ENCODE measurements around the gene TERB1. TPM values are rescaled to one million over a fixed set of nuclear protein-coding genes. Genes with fewer than 3 reads are reported as not detected.

The TERB1 gene
- total RNA-seq, 4 donors from 2014 or later = 0.19 TPM; not detected in 3

GRCh38 chr16:66746048-66746447, 55.3 kb downstream of the TERB1 start:
- WGBS, 2 donors = 70 to 76% methylated on average over 3 of the region's 3 CpGs

DNA sequence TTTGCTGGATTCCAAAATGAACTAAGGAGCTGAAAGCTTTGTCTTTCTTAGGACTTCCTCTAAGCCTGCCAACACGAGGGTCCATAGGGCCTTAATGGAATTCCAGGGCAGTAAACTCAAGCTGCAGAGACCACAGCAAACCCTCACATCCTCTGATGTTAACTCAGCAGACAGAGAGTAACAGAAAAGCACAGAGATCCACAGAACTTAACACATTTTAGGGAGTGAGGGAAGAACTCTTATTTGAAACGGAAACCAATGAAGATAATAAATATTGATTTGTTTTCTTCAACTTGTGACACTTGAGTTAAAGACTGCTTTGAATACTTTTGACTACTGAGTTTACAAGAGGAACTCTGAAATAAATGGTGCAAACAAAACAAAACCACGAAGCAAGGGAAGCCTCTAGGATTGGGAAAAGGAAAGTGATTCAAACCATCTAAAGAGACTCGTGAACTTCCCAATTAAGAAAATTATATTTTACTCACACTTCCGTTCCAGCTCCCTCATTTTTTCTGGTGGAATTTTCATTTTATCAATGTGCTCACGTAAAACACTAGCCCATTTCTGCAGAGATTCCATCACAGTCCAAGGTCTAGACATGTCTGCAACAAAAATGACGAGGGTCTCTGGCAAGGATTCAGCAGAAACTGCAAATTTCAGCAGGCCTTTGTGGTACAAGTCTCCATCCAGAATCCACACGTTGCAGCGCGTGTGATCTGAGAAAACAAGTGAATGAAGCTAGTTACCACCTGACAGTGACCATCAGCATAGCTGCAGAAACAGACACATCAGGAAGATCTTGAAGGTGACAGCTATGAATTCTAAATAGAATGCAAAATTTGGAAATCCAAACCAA, 59.2 kb downstream of the TERB1 start:
- intact Hi-C loops (cut with DNase I; ENCODE audit: low total_unique reads) = no loop called here
- no peak overlapping the region for H3K4me3 ChIP-seq (ENCODE audit: low read depth, poor library complexity, severe bottlenecking)
- TF ChIP-seq POLR2A (IDR thresholded peaks at IDR 0.05) = no peak
- TF ChIP-seq CTCF (IDR thresholded peaks at IDR 0.05) = no peak
- 53 to 60% methylated on average over 10 of the region's 10 CpGs for WGBS, 2 donors
- DNase-seq (ENCODE audit: low spot score in 2 of 2) = no peak

More at GRCh38 chr16:66746048-66746447, 55.3 kb downstream of the TERB1 start:
- intact Hi-C loops (cut with DNase I; ENCODE audit: low total_unique reads) = no loop called here
- no peak for DNase-seq (ENCODE audit: low spot score in 2 of 2)
- no peak for TF ChIP-seq CTCF (IDR thresholded peaks at IDR 0.05)
- TF ChIP-seq POLR2A (IDR thresholded peaks at IDR 0.05) = no peak
- no peak overlapping the region for H3K4me3 ChIP-seq (ENCODE audit: low read depth, poor library complexity, severe bottlenecking)

GRCh38 chr16:66741169-66741900, 60.0 kb downstream of the TERB1 start:
- TF ChIP-seq CTCF (IDR thresholded peaks at IDR 0.05) = no peak
- no peak for TF ChIP-seq POLR2A (IDR thresholded peaks at IDR 0.05)
- 13 to 18% methylated on average over 10 of the region's 10 CpGs for WGBS, 2 donors
- H3K4me3 ChIP-seq (ENCODE audit: low read depth, poor library complexity, severe bottlenecking) = no peak overlapping the region
- peak; percentile 92 to 97 for DNase-seq (ENCODE audit: low spot score in 2 of 2)
- intact Hi-C loops (cut with DNase I; ENCODE audit: low total_unique reads) = no loop called here

GRCh38 chr16:66740533-66740932, 60.9 kb downstream of the TERB1 start:
- intact Hi-C loops (cut with DNase I; ENCODE audit: low total_unique reads) = no loop called here
- H3K4me3 ChIP-seq (ENCODE audit: low read depth, poor library complexity, severe bottlenecking) = no peak overlapping the region
- no peak for DNase-seq (ENCODE audit: low spot score in 2 of 2)
- no peak for TF ChIP-seq POLR2A (IDR thresholded peaks at IDR 0.05)
- no peak for TF ChIP-seq CTCF (IDR thresholded peaks at IDR 0.05)
- WGBS, 2 donors = 39 to 43% methylated on average over 2 of the region's 2 CpGs

DNA sequence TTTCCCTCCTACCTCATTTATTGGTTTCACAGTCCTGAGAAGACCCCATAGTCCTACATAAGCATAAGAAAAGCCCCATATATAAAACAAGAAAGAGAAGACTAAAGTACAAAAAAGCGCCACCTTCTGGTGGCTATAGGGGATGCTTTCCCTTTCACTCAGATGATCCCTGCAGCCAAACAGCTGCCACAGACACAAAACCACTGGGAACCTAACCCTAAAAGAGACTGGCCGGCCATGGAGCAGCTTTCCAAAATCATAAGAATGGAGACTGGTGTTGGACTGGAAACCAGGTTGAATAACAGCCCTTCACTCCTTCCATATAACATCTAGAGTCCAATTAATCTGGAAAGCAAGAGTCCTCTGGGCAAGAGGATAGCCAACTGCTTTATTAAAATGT, 61.4 kb downstream of the TERB1 start:
- no peak for DNase-seq (ENCODE audit: low spot score in 2 of 2)
- intact Hi-C loops (cut with DNase I; ENCODE audit: low total_unique reads) = no loop called here
- H3K4me3 ChIP-seq (ENCODE audit: low read depth, poor library complexity, severe bottlenecking) = no peak overlapping the region
- 41 to 51% methylated on average over 2 of the region's 2 CpGs for WGBS, 2 donors
- TF ChIP-seq POLR2A (IDR thresholded peaks at IDR 0.05) = no peak
- TF ChIP-seq CTCF (IDR thresholded peaks at IDR 0.05) = no peak

All from lower leg skin (tissue), 4 donors.